Prostate gland (tissue), 2 donors: ENCODE measurements around the gene PIAS3. TPM values are rescaled to one million over a fixed set of nuclear protein-coding genes. Genes with fewer than 3 reads are reported as not detected.
"Not testable (repeated sequence)": the region's sequence is repeated elsewhere in the genome, so short reads cannot be mapped to it uniquely, and the experiment has no call there.

Experiments
- DNase-seq: peaks from one replicate; pipeline ENCODE4 v3.0.0-alpha.2; 2019; ENCODE audit warnings: low spot score
- H3K27ac ChIP-seq, 2 donors: fragments of 200-600 bp; sonication (generic); 2 replicates each; pipeline ENCODE4 v1.5.1; 2017 to 2019
- H3K27me3 ChIP-seq: fragments of 200-600 bp; sonication (generic); replicated peaks from 2 replicates; pipeline ENCODE4 v1.5.1; 2019; ENCODE audit not compliant: insufficient read depth
- H3K36me3 ChIP-seq, 2 donors: fragments of 200-600 bp; sonication (generic); 1 replicate in 1 of 2; 2 replicates in 1 of 2; pipeline versions ENCODE4 v1.5.1 to v1.8.1; 2017 to 2019
- H3K4me1 ChIP-seq: fragments of 200-600 bp; sonication (generic); replicated peaks from 2 replicates; pipeline ENCODE4 v1.5.1; 2019
- H3K4me3 ChIP-seq, 2 donors: fragments of 200-600 bp; sonication (generic); 2 replicates each; pipeline ENCODE4 v1.5.1; 2017 to 2019
- H3K9me3 ChIP-seq: fragments of 200-600 bp; sonication (generic); 2 replicates; pipeline ENCODE4 v1.5.1; 2017
- POLR2A ChIP-seq: fragments of 450-650 bp; IDR thresholded peaks from one replicate; pipeline ENCODE4 v1.6.1; 2016; ENCODE audit warnings: antibody characterized with exemption, mild to moderate bottlenecking
- POLR2AphosphoS5 ChIP-seq: sonication (generic); formaldehyde crosslinking; IDR thresholded peaks from one replicate; pipeline ENCODE4 v1.6.1; 2017; ENCODE audit warnings: antibody characterized with exemption
- WGBS: methylation state at CpG from one replicate; pipeline ENCODE4 v1.1.5; 2018; 5-methylcytosine and 5-hydroxymethylcytosine counted together
- intact Hi-C: fragments of 100-400 bp; cut with DNase I; formaldehyde crosslinking; loops from one replicate; pipeline ENCODE4 v1.14.2; 2022
- total RNA-seq, 2 donors: library from RNA; depleted of rRNA; stranded (reverse); fragments of >200 nt; gene quantifications; one replicate each; pipeline ENCODE4 v1.1.0, GENCODE V29; 2016
- TF ChIP-seq, protein P1 (sequence below), 4 experiments: fragments of 200-600 bp in 2 of 4; fragments of 450-650 bp in 2 of 4; sonication (generic) in 2 of 4; IDR thresholded peaks; 1 replicate in 3 of 4; 2 replicates in 1 of 4; pipeline ENCODE4 v1.5.1; 2016 to 2019; ENCODE audit warnings: antibody characterized with exemption in 4 of 4, mild to moderate bottlenecking in 2 of 4, moderate library complexity in 2 of 4

PIAS3 gene
- total RNA-seq, 2 donors from 2014 or later, result 41.7 to 48.8 TPM

DNA sequence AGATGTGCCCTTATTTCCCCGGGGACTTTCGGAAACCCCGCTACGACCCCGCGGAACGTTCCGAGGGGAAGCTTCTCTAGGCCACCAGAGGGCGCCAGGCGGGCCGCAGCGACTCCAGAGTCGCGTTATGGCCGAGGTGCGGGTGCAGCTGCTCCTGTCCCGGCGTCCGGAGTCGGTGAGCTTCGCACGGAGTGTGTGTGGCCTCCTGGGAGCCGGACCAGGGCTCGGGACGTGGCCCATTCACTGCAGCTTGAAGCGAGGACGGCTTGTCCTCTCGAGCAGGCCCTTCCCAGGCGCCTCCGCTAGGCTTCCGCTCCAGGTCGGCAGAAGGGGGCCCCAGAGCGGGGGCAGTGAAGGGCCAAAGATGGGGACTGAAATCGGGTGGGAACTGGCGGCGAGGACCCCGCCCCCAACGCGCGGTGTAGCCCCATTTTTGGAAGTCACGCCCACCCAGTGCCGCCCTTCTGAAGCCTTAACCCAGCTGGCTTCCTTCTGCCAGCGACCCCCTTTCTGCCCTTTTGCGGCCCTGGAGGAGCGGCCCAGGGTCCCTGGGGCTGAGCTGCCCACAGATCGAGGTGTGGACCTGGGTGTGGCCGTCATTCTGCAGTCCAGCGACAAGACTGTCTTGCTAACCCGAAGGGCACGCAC is 13.2 kb downstream of the PIAS3 start, which contains the start of gene NUDT17:
TSS of gene NUDT17 (plus strand) at position 117 of the 648 bp plus-strand sequence. CDS start at position 128, 11 bp downstream.
- Histone ChIP-seq H3K27ac (peak within 1 kb of the TSS; percentile 55 to 75), H3K4me3 (peak within 1 kb of the TSS; percentile 24 to 44), H3K9me3 (no peaks in the 10 kb centered on the region), H3K27me3 (no peaks in the 10 kb centered on the region), H3K36me3 (peaks cover 6 to 16% of the 10 kb centered on the region in 2 donors), H3K4me1 (no peaks in the 10 kb centered on the region)
- TF ChIP-seq POLR2A (no peak), POLR2AphosphoS5 (peak; percentile 57)
- TF ChIP-seq, protein P1, sequence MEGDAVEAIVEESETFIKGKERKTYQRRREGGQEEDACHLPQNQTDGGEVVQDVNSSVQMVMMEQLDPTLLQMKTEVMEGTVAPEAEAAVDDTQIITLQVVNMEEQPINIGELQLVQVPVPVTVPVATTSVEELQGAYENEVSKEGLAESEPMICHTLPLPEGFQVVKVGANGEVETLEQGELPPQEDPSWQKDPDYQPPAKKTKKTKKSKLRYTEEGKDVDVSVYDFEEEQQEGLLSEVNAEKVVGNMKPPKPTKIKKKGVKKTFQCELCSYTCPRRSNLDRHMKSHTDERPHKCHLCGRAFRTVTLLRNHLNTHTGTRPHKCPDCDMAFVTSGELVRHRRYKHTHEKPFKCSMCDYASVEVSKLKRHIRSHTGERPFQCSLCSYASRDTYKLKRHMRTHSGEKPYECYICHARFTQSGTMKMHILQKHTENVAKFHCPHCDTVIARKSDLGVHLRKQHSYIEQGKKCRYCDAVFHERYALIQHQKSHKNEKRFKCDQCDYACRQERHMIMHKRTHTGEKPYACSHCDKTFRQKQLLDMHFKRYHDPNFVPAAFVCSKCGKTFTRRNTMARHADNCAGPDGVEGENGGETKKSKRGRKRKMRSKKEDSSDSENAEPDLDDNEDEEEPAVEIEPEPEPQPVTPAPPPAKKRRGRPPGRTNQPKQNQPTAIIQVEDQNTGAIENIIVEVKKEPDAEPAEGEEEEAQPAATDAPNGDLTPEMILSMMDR (IDR thresholded peaks at IDR 0.05), result peak; percentile 83 to 92 (median 86)
- peak; percentile 80 for DNase-seq
- intact Hi-C loops, result loop anchor here (5.0 kb wide), 1 partner anchor 172 kb away; no protein-coding TSS in a partner anchor
- WGBS, result 3% methylated on average over 49 of the region's 50 CpGs

GRCh38 chr1:145845144-145845513 is 13.8 kb downstream of the PIAS3 start:
- Histone ChIP-seq H3K9me3 (no peaks in the 10 kb centered on the region), H3K36me3 (peaks cover 1 to 15% of the 10 kb centered on the region in 2 donors), H3K4me1 (no peaks in the 10 kb centered on the region), H3K4me3 (peak overlapping the region; percentile 24 to 44), H3K27me3 (no peaks in the 10 kb centered on the region), H3K27ac (peak overlapping the region; percentile 55 to 75)
- 6% methylated on average over 4 of the region's 4 CpGs for WGBS
- intact Hi-C loops, result loop anchor here (5.0 kb wide), 1 partner anchor 172 kb away; no protein-coding TSS in a partner anchor
- DNase-seq, result no peak
- TF ChIP-seq POLR2AphosphoS5 (no peak), POLR2A (no peak)
- TF ChIP-seq, protein P1 (IDR thresholded peaks at IDR 0.05), result no peak

GRCh38 chr1:145843031-145843430 is 15.8 kb downstream of the PIAS3 start:
- WGBS, result 89% methylated on average over 3 of the region's 3 CpGs
- H3K4me1 ChIP-seq, result no peaks in the 10 kb centered on the region
- intact Hi-C loops, result no loop called here
- H3K9me3 ChIP-seq, result no peaks in the 10 kb centered on the region
- no peaks in the 10 kb centered on the region for H3K27me3 ChIP-seq
- no peak overlapping the region for H3K27ac ChIP-seq
- no peak overlapping the region for H3K4me3 ChIP-seq
- no peak for DNase-seq
- TF ChIP-seq POLR2AphosphoS5 (no peak), POLR2A (no peak)
- TF ChIP-seq, protein P1 (IDR thresholded peaks at IDR 0.05), result no peak
- peaks cover 0 to 16% of the 10 kb centered on the region in 2 donors for H3K36me3 ChIP-seq

- H3K4me3 ChIP-seq, result no peak overlapping the region
- intact Hi-C loops, result no loop called here
- peaks cover 0 to 41% of the 10 kb centered on the region in 2 donors for H3K36me3 ChIP-seq
- WGBS, result 96% methylated on average over 1 of the region's 1 CpG
- H3K9me3 ChIP-seq, result no peaks in the 10 kb centered on the region
- TF ChIP-seq POLR2A, result no peak
- no peak for TF ChIP-seq POLR2AphosphoS5
- TF ChIP-seq, protein P1 (IDR thresholded peaks at IDR 0.05), result no peak
- no peaks in the 10 kb centered on the region for H3K27me3 ChIP-seq
- H3K4me1 ChIP-seq, result no peaks in the 10 kb centered on the region
- DNase-seq, result no peak
- no peak overlapping the region for H3K27ac ChIP-seq
These were observed 21.2 kb downstream of the PIAS3 start for GRCh38 chr1:145837656-145838055.

GRCh38 chr1:145830810-145831209 is 28.1 kb downstream of the PIAS3 start:
- H3K36me3 ChIP-seq, result peaks cover 8 to 15% of the 10 kb centered on the region in 2 donors
- intact Hi-C loops, DNase-seq, H3K4me3 ChIP-seq, H3K9me3 ChIP-seq, H3K27ac ChIP-seq, H3K27me3 ChIP-seq, H3K4me1 ChIP-seq: not testable (repeated sequence)
- WGBS, result 94% methylated on average over 2 of the region's 2 CpGs
